H9 (cell line): Measurements from ENCODE around the gene SIK2. TPM values are rescaled to one million over a fixed set of nuclear protein-coding genes. Genes with fewer than 3 reads are reported as not detected.

Source experiments
- DNase-seq: peaks from one replicate; pipeline ENCODE4 v3.0.0-alpha.2; 2017
- H2AFZ ChIP-seq: one replicate; pipeline ENCODE4 v1.6.1; 2013; ENCODE audit warnings: mild to moderate bottlenecking, low read length, control low read depth, moderate library complexity
- H2AK5ac ChIP-seq: 2 replicates; pipeline ENCODE4 v1.6.1; 2013; ENCODE audit warnings: low read length, control low read depth, mixed read lengths; ENCODE audit not compliant: insufficient read length
- H2BK120ac ChIP-seq: one replicate; pipeline ENCODE4 v1.6.1; 2013; ENCODE audit warnings: low read depth, mild to moderate bottlenecking, low read length, control low read depth, inconsistent platforms; ENCODE audit not compliant: poor library complexity, severe bottlenecking
- H2BK12ac ChIP-seq: 2 replicates; pipeline ENCODE4 v1.6.1; 2013; ENCODE audit warnings: low read length, control low read depth, mixed read lengths, low read depth; ENCODE audit not compliant: insufficient read length
- H2BK15ac ChIP-seq: 2 replicates; pipeline ENCODE4 v1.6.1; 2013; ENCODE audit warnings: low read depth, low read length, control low read depth
- H2BK20ac ChIP-seq: one replicate; pipeline ENCODE4 v1.6.1; 2013; ENCODE audit warnings: low read depth, mild to moderate bottlenecking, low read length, control low read depth, inconsistent platforms; ENCODE audit not compliant: poor library complexity, severe bottlenecking
- H2BK5ac ChIP-seq: 2 replicates; pipeline ENCODE4 v1.6.1; 2013; ENCODE audit warnings: low read length, control low read depth, mixed read lengths; ENCODE audit not compliant: insufficient read length
- H3K14ac ChIP-seq: 2 replicates; pipeline ENCODE4 v1.6.1; 2013; ENCODE audit warnings: low read length, control low read depth; ENCODE audit not compliant: insufficient read depth
- H3K18ac ChIP-seq: 2 replicates; pipeline ENCODE4 v1.6.1; 2013; ENCODE audit warnings: low read depth, mild to moderate bottlenecking, mixed read lengths, low read length, control low read depth; ENCODE audit not compliant: insufficient read length
- H3K23ac ChIP-seq: 2 replicates; pipeline ENCODE4 v1.6.1; 2013; ENCODE audit warnings: low read length, control low read depth, mixed read lengths, low read depth; ENCODE audit not compliant: insufficient read length
- H3K23me2 ChIP-seq: 2 replicates; pipeline ENCODE4 v1.6.1; 2013; ENCODE audit warnings: low read depth, mild to moderate bottlenecking, mixed read lengths, low read length, control low read depth; ENCODE audit not compliant: insufficient read length, poor library complexity, severe bottlenecking
- H3K27ac ChIP-seq: 2 replicates; pipeline ENCODE4 v1.5.1; 2013; ENCODE audit warnings: low read length, control low read depth, mixed read lengths, low read depth; ENCODE audit not compliant: insufficient read length
- H3K27me3 ChIP-seq: 2 replicates; pipeline ENCODE4 v1.6.1; 2013; ENCODE audit warnings: low read length, control low read depth, inconsistent platforms; ENCODE audit not compliant: insufficient read depth
- H3K4ac ChIP-seq: 2 replicates; pipeline ENCODE4 v1.6.1; 2013; ENCODE audit warnings: low read depth, mild to moderate bottlenecking, control low read depth, inconsistent platforms, low read length, moderate library complexity
- H3K4me1 ChIP-seq: 2 replicates; pipeline ENCODE4 v1.6.1; 2013; ENCODE audit warnings: low read length, control low read depth, inconsistent platforms; ENCODE audit not compliant: insufficient read depth
- H3K4me2 ChIP-seq: 2 replicates; pipeline ENCODE4 v1.6.1; 2013; ENCODE audit warnings: low read length, control low read depth, mixed read lengths; ENCODE audit not compliant: insufficient read length, insufficient read depth
- H3K56ac ChIP-seq: 2 replicates; pipeline ENCODE4 v1.6.1; 2013; ENCODE audit warnings: low read depth, mild to moderate bottlenecking, mixed read lengths, low read length, control low read depth; ENCODE audit not compliant: insufficient read length
- H3K79me1 ChIP-seq: 2 replicates; pipeline ENCODE4 v1.6.1; 2013; ENCODE audit warnings: low read depth, mild to moderate bottlenecking, moderate library complexity, low read length, control low read depth, inconsistent platforms; ENCODE audit not compliant: insufficient read depth, poor library complexity, severe bottlenecking
- H3K79me2 ChIP-seq: 2 replicates; pipeline ENCODE4 v1.6.1; 2013; ENCODE audit warnings: low read length, control low read depth, inconsistent platforms; ENCODE audit not compliant: insufficient read depth
- H3K9ac ChIP-seq: 2 replicates; pipeline ENCODE4 v1.6.1; 2013; ENCODE audit warnings: low read length, control low read depth, mixed read lengths; ENCODE audit not compliant: insufficient read length; ENCODE audit errors: extremely low read depth
- H3K9me3 ChIP-seq: one replicate; pipeline ENCODE4 v1.6.1; 2013; ENCODE audit warnings: low read depth, low read length, inconsistent platforms; ENCODE audit not compliant: control insufficient read depth
- H3T11ph ChIP-seq: one replicate; pipeline ENCODE4 v1.6.1; 2013; ENCODE audit warnings: mild to moderate bottlenecking, low read length, control low read depth, inconsistent platforms
- H4K20me1 ChIP-seq: one replicate; pipeline ENCODE4 v1.6.1; 2013; ENCODE audit not compliant: control insufficient read depth, insufficient read length, insufficient read depth
- H4K5ac ChIP-seq: 2 replicates; pipeline ENCODE4 v1.6.1; 2013; ENCODE audit warnings: low read depth, mild to moderate bottlenecking, mixed read lengths, low read length, control low read depth; ENCODE audit not compliant: insufficient read length
- H4K8ac ChIP-seq: replicated peaks from 2 replicates; pipeline ENCODE4 v1.6.1; 2013; ENCODE audit warnings: low read length, control low read depth, mixed read lengths, low read depth; ENCODE audit not compliant: insufficient read length
- H4K91ac ChIP-seq: 2 replicates; pipeline ENCODE4 v1.6.1; 2013; ENCODE audit warnings: low read depth, mild to moderate bottlenecking, moderate library complexity, mixed read lengths, low read length, control low read depth; ENCODE audit not compliant: insufficient read length
- H3K27ac Mint-ChIP-seq, 3 experiments: 2 replicates in 2 of 3; 3 replicates in 1 of 3; pipeline ENCODE4 v1.8.0; 2020 to 2021; ENCODE audit warnings: mixed read lengths in 3 of 3, mild to moderate bottlenecking in 1 of 3, moderate library complexity in 1 of 3
- H3K27me3 Mint-ChIP-seq: 2 replicates; pipeline ENCODE4 v1.8.0; 2021; ENCODE audit warnings: low read depth, mild to moderate bottlenecking, moderate library complexity, mixed read lengths
- H3K36me3 Mint-ChIP-seq, 3 experiments: 2 replicates in 2 of 3; 3 replicates in 1 of 3; pipeline ENCODE4 v1.8.0; 2020 to 2021; ENCODE audit warnings: low read depth in 3 of 3, mixed read lengths in 3 of 3; ENCODE audit not compliant: insufficient read depth in 1 of 3
- H3K4me1 Mint-ChIP-seq, 2 experiments: 2 replicates each; pipeline ENCODE4 v1.8.0; 2020; ENCODE audit warnings: mixed read lengths in 2 of 2
- H3K4me3 Mint-ChIP-seq, 2 experiments: 2 replicates in 1 of 2; 3 replicates in 1 of 2; pipeline ENCODE4 v1.8.0; 2020 to 2021; ENCODE audit warnings: mild to moderate bottlenecking in 2 of 2, mixed read lengths in 2 of 2, moderate library complexity in 1 of 2
- H3K9me3 Mint-ChIP-seq, 2 experiments: 2 replicates in 1 of 2; 3 replicates in 1 of 2; pipeline ENCODE4 v1.8.0; 2020; ENCODE audit warnings: mild to moderate bottlenecking in 2 of 2, mixed read lengths in 2 of 2, moderate library complexity in 1 of 2
- WGBS: extraction: QIAGEN DNeasy Blood & Tissue Kit; methylation state at CpG from one replicate; pipeline ENCODE4 v1.1.7; 2013; ENCODE audit warnings: missing lambda C conversion rate, low lambda C conversion rate, mixed read lengths; ENCODE audit not compliant: insufficient read length; ENCODE audit errors: extremely low coverage; 5-methylcytosine and 5-hydroxymethylcytosine counted together
- total RNA-seq: library from RNA; stranded (reverse); gene quantifications from 2 replicates; pipeline ENCODE4 v1.2.1, GENCODE V29; 2021
- TF ChIP-seq, protein P1 (sequence below): fragments of 200-600 bp; sonication (generic); conservative IDR thresholded peaks from 3 replicates; pipeline ENCODE4 v1.8.0; 2021; ENCODE audit warnings: antibody characterized with exemption, mild to moderate bottlenecking

SIK2 gene
- total RNA-seq, 1 experiment from 2014 or later: 7.5 TPM

GRCh38 chr11:111557425-111558111, 44.7 kb upstream of the SIK2 start:
- Mint-ChIP-seq H3K4me3 (no peak overlapping the region), H3K9me3 (peaks cover 13 to 17% of the 10 kb centered on the region in 2 experiments), H3K4me1 (peaks cover 17 to 21% of the 10 kb centered on the region in 2 experiments), H3K36me3 (peaks cover 10 to 29% (median 16%) of the 10 kb centered on the region in 3 experiments), H3K27me3 (no peaks in the 10 kb centered on the region), H3K27ac (no peak overlapping the region)
- H3K9ac ChIP-seq: no peak overlapping the region
- H2AK5ac ChIP-seq: no peak overlapping the region
- H2BK15ac ChIP-seq: no peak overlapping the region
- no peak overlapping the region for H3K18ac ChIP-seq
- TF ChIP-seq, protein P1, sequence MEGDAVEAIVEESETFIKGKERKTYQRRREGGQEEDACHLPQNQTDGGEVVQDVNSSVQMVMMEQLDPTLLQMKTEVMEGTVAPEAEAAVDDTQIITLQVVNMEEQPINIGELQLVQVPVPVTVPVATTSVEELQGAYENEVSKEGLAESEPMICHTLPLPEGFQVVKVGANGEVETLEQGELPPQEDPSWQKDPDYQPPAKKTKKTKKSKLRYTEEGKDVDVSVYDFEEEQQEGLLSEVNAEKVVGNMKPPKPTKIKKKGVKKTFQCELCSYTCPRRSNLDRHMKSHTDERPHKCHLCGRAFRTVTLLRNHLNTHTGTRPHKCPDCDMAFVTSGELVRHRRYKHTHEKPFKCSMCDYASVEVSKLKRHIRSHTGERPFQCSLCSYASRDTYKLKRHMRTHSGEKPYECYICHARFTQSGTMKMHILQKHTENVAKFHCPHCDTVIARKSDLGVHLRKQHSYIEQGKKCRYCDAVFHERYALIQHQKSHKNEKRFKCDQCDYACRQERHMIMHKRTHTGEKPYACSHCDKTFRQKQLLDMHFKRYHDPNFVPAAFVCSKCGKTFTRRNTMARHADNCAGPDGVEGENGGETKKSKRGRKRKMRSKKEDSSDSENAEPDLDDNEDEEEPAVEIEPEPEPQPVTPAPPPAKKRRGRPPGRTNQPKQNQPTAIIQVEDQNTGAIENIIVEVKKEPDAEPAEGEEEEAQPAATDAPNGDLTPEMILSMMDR: no peak
- H3K79me1 ChIP-seq: no peaks in the 10 kb centered on the region
- H4K20me1 ChIP-seq: no peaks in the 10 kb centered on the region
- WGBS: no CpG with 5 or more reads among the region's 5 CpGs
- no peak overlapping the region for H3K14ac ChIP-seq
- no peak overlapping the region for H2BK12ac ChIP-seq
- no peak overlapping the region for H2BK5ac ChIP-seq
- H2AFZ ChIP-seq: no peak overlapping the region
- H4K5ac ChIP-seq: no peak overlapping the region
- H3K4me2 ChIP-seq: no peak overlapping the region
- no peaks in the 10 kb centered on the region for H3K79me2 ChIP-seq
- no peak overlapping the region for H3K56ac ChIP-seq
- no peak overlapping the region for H3K27ac ChIP-seq
- H2BK20ac ChIP-seq: no peak overlapping the region
- no peak for DNase-seq
- H3K23me2 ChIP-seq: no peaks in the 10 kb centered on the region
- H4K91ac ChIP-seq: no peak overlapping the region
- H3K4ac ChIP-seq: no peak overlapping the region
- no peak overlapping the region for H2BK120ac ChIP-seq
- no peaks in the 10 kb centered on the region for H3K27me3 ChIP-seq
- peaks cover 6% of the 10 kb centered on the region; the same call in 1 of the 2 replicates for H3K4me1 ChIP-seq
- no peak overlapping the region for H4K8ac ChIP-seq
- no peak overlapping the region for H3K23ac ChIP-seq
- H3T11ph ChIP-seq: no peak overlapping the region
- H3K9me3 ChIP-seq: peaks cover 7% of the 10 kb centered on the region
